ENCODE measurements around the gene RBMS3.

The RBMS3 gene

GRCh38 chr3:29906906-29907305 is 626.0 kb downstream of the RBMS3 start:
- H3K4me3 ChIP-seq (ENCODE audit: low read depth, low read length), result no peak overlapping the region
- no peak for TF ChIP-seq CTCF (IDR thresholded peaks at IDR 0.05; ENCODE audit: control insufficient read depth, extremely low read depth, insufficient read depth)
- no peak for DNase-seq (ENCODE audit: low read depth)

- no peak overlapping the region for H3K4me3 ChIP-seq (ENCODE audit: low read depth, low read length)
- no peak for TF ChIP-seq CTCF (IDR thresholded peaks at IDR 0.05; ENCODE audit: control insufficient read depth, extremely low read depth, insufficient read depth)
- DNase-seq (ENCODE audit: low read depth), result peak; percentile 87
These were observed 631.9 kb downstream of the RBMS3 start for GRCh38 chr3:29912600-29913288.

GRCh38 chr3:29914861-29915524 is 634.1 kb downstream of the RBMS3 start:
- no peak overlapping the region for H3K4me3 ChIP-seq (ENCODE audit: low read depth, low read length)
- DNase-seq (ENCODE audit: low read depth), result no peak
- TF ChIP-seq CTCF (IDR thresholded peaks at IDR 0.05; ENCODE audit: control insufficient read depth, extremely low read depth, insufficient read depth), result no peak

- no peak overlapping the region for H3K4me3 ChIP-seq (ENCODE audit: low read depth, low read length)
- DNase-seq (ENCODE audit: low read depth), result no peak
- TF ChIP-seq CTCF (IDR thresholded peaks at IDR 0.05; ENCODE audit: control insufficient read depth, extremely low read depth, insufficient read depth), result no peak
These were observed 638.7 kb downstream of the RBMS3 start for GRCh38 chr3:29919571-29919970.

- no peak overlapping the region for H3K4me3 ChIP-seq (ENCODE audit: low read depth, low read length)
- no peak for DNase-seq (ENCODE audit: low read depth)
- TF ChIP-seq CTCF (IDR thresholded peaks at IDR 0.05; ENCODE audit: control insufficient read depth, extremely low read depth, insufficient read depth), result no peak
These were observed 642.3 kb downstream of the RBMS3 start for GRCh38 chr3:29922992-29923746.

GRCh38 chr3:29924783-29925561 is 644.1 kb downstream of the RBMS3 start:
- no peak for DNase-seq (ENCODE audit: low read depth)
- H3K4me3 ChIP-seq (ENCODE audit: low read depth, low read length), result no peak overlapping the region
- no peak for TF ChIP-seq CTCF (IDR thresholded peaks at IDR 0.05; ENCODE audit: control insufficient read depth, extremely low read depth, insufficient read depth)

All from LNCaP clone FGC (cell line).